ENCODE results near the gene KCNJ6. TPM values are rescaled to one million over a fixed set of nuclear protein-coding genes. Genes with fewer than 3 reads are reported as not detected.

The KCNJ6 gene
- total and polyA plus RNA-seq, 2 of the 8 experiments (the other 6 are each of a cell fraction or from before 2014, with no cell fraction given) = 0.51 to 1.2 TPM

GRCh38 chr21:37908691-37909090 lies 7.6 kb downstream of the KCNJ6 start (continued):
- no peak for TF ChIP-seq CHD7 (IDR thresholded peaks at IDR 0.05; ENCODE audit: insufficient replicate concordance, low read length)
- TF ChIP-seq MAFK (IDR thresholded peaks at IDR 0.05; ENCODE audit: low read depth, low read length) = no peak
- TF ChIP-seq RAD21 (IDR thresholded peaks at IDR 0.05 in 1 of 2, conservative IDR thresholded peaks at IDR 0.05 in 1 of 2; ENCODE audit: low read depth in 2 of 2, low read length in 2 of 2) = no peak
- no peak for TF ChIP-seq KDM4A (IDR thresholded peaks at IDR 0.05; ENCODE audit: low read depth, low read length, severe bottlenecking)
